Measurements from ENCODE around the gene TCEANC.

The TCEANC gene

GRCh38 chrX:13694359-13694758 is 41.4 kb downstream of the TCEANC start:
- Histone ChIP-seq H3K4me3 (ENCODE audit: low read depth in 1 of 2, low read length in 2 of 2) (no peak overlapping the region), H3K9me3 (ENCODE audit: low read length) (no peaks in the 10 kb centered on the region), H3K4me1 (ENCODE audit: insufficient read depth, low read length) (peaks cover 29% of the 10 kb centered on the region), H3K36me3 (ENCODE audit: insufficient read depth, low read length) (no peaks in the 10 kb centered on the region), H3K27me3 (ENCODE audit: control insufficient read depth in 1 of 2, insufficient read depth in 2 of 2, low read length in 2 of 2) (peaks cover 4 to 10% of the 10 kb centered on the region in 2 donors), H3K27ac (ENCODE audit: low read depth, low read length) (no peak overlapping the region), H3K9ac (ENCODE audit: low read length) (no peak overlapping the region)

- H3K4me3 ChIP-seq (ENCODE audit: low read depth in 1 of 2, low read length in 2 of 2): no peak overlapping the region
- H3K27ac ChIP-seq (ENCODE audit: low read depth, low read length): no peak overlapping the region
- no peak overlapping the region for H3K9ac ChIP-seq (ENCODE audit: low read length)
- no peaks in the 10 kb centered on the region for H3K36me3 ChIP-seq (ENCODE audit: insufficient read depth, low read length)
- H3K4me1 ChIP-seq (ENCODE audit: insufficient read depth, low read length): peaks cover 30% of the 10 kb centered on the region
- H3K9me3 ChIP-seq (ENCODE audit: low read length): no peaks in the 10 kb centered on the region
- H3K27me3 ChIP-seq (ENCODE audit: control insufficient read depth in 1 of 2, insufficient read depth in 2 of 2, low read length in 2 of 2): peaks cover 0 to 10% of the 10 kb centered on the region in 2 donors
These were observed 42.0 kb downstream of the TCEANC start for GRCh38 chrX:13694983-13695382.

GRCh38 chrX:13695601-13696115 is 42.7 kb downstream of the TCEANC start:
- Histone ChIP-seq H3K27ac (ENCODE audit: low read depth, low read length) (no peak overlapping the region), H3K27me3 (ENCODE audit: control insufficient read depth in 1 of 2, insufficient read depth in 2 of 2, low read length in 2 of 2) (peaks cover 0 to 5% of the 10 kb centered on the region in 2 donors)

GRCh38 chrX:13697455-13697854 is 44.5 kb downstream of the TCEANC start:
- H3K9ac ChIP-seq (ENCODE audit: low read length): no peak overlapping the region
- H3K9me3 ChIP-seq (ENCODE audit: low read length): no peaks in the 10 kb centered on the region
- H3K27ac ChIP-seq (ENCODE audit: low read depth, low read length): no peak overlapping the region
- no peaks in the 10 kb centered on the region for H3K36me3 ChIP-seq (ENCODE audit: insufficient read depth, low read length)
- no peak overlapping the region for H3K4me3 ChIP-seq (ENCODE audit: low read depth in 1 of 2, low read length in 2 of 2)
- H3K4me1 ChIP-seq (ENCODE audit: insufficient read depth, low read length): peaks cover 27% of the 10 kb centered on the region
- H3K27me3 ChIP-seq (ENCODE audit: control insufficient read depth in 1 of 2, insufficient read depth in 2 of 2, low read length in 2 of 2): peaks cover 0 to 3% of the 10 kb centered on the region in 2 donors

More at GRCh38 chrX:13695601-13696115, 42.7 kb downstream of the TCEANC start:
- Histone ChIP-seq H3K4me1 (ENCODE audit: insufficient read depth, low read length) (peaks cover 30% of the 10 kb centered on the region), H3K4me3 (ENCODE audit: low read depth in 1 of 2, low read length in 2 of 2) (no peak overlapping the region), H3K9me3 (ENCODE audit: low read length) (no peaks in the 10 kb centered on the region), H3K36me3 (ENCODE audit: insufficient read depth, low read length) (no peaks in the 10 kb centered on the region), H3K9ac (ENCODE audit: low read length) (no peak overlapping the region)

- no peaks in the 10 kb centered on the region for H3K9me3 ChIP-seq (ENCODE audit: low read length)
- no peak overlapping the region for H3K4me3 ChIP-seq (ENCODE audit: low read depth in 1 of 2, low read length in 2 of 2)
- H3K27me3 ChIP-seq (ENCODE audit: control insufficient read depth in 1 of 2, insufficient read depth in 2 of 2, low read length in 2 of 2): no peaks in the 10 kb centered on the region
- H3K36me3 ChIP-seq (ENCODE audit: insufficient read depth, low read length): no peaks in the 10 kb centered on the region
- H3K4me1 ChIP-seq (ENCODE audit: insufficient read depth, low read length): peaks cover 23% of the 10 kb centered on the region
- no peak overlapping the region for H3K27ac ChIP-seq (ENCODE audit: low read depth, low read length)
- no peak overlapping the region for H3K9ac ChIP-seq (ENCODE audit: low read length)
These were observed 45.0 kb downstream of the TCEANC start for GRCh38 chrX:13697976-13698375.

GRCh38 chrX:13698432-13698831 is 45.5 kb downstream of the TCEANC start:
- Histone ChIP-seq H3K27ac (ENCODE audit: low read depth, low read length) (no peak overlapping the region), H3K9me3 (ENCODE audit: low read length) (no peaks in the 10 kb centered on the region), H3K4me3 (ENCODE audit: low read depth in 1 of 2, low read length in 2 of 2) (no peak overlapping the region), H3K36me3 (ENCODE audit: insufficient read depth, low read length) (no peaks in the 10 kb centered on the region), H3K9ac (ENCODE audit: low read length) (no peak overlapping the region), H3K27me3 (ENCODE audit: control insufficient read depth in 1 of 2, insufficient read depth in 2 of 2, low read length in 2 of 2) (no peaks in the 10 kb centered on the region), H3K4me1 (ENCODE audit: insufficient read depth, low read length) (peaks cover 24% of the 10 kb centered on the region)

- no peaks in the 10 kb centered on the region for H3K9me3 ChIP-seq (ENCODE audit: low read length)
- H3K4me3 ChIP-seq (ENCODE audit: low read depth in 1 of 2, low read length in 2 of 2): no peak overlapping the region
- no peaks in the 10 kb centered on the region for H3K27me3 ChIP-seq (ENCODE audit: control insufficient read depth in 1 of 2, insufficient read depth in 2 of 2, low read length in 2 of 2)
- H3K4me1 ChIP-seq (ENCODE audit: insufficient read depth, low read length): peaks cover 16% of the 10 kb centered on the region
- no peak overlapping the region for H3K27ac ChIP-seq (ENCODE audit: low read depth, low read length)
- no peaks in the 10 kb centered on the region for H3K36me3 ChIP-seq (ENCODE audit: insufficient read depth, low read length)
- H3K9ac ChIP-seq (ENCODE audit: low read length): no peak overlapping the region
These were observed 46.4 kb downstream of the TCEANC start for GRCh38 chrX:13699183-13699826.

- no peak overlapping the region for H3K9ac ChIP-seq (ENCODE audit: low read length)
- no peaks in the 10 kb centered on the region for H3K9me3 ChIP-seq (ENCODE audit: low read length)
- no peak overlapping the region for H3K4me3 ChIP-seq (ENCODE audit: low read depth in 1 of 2, low read length in 2 of 2)
- H3K4me1 ChIP-seq (ENCODE audit: insufficient read depth, low read length): peaks cover 12% of the 10 kb centered on the region
- no peaks in the 10 kb centered on the region for H3K36me3 ChIP-seq (ENCODE audit: insufficient read depth, low read length)
- H3K27ac ChIP-seq (ENCODE audit: low read depth, low read length): no peak overlapping the region
- H3K27me3 ChIP-seq (ENCODE audit: control insufficient read depth in 1 of 2, insufficient read depth in 2 of 2, low read length in 2 of 2): no peaks in the 10 kb centered on the region
These were observed 47.4 kb downstream of the TCEANC start for GRCh38 chrX:13700380-13700779.

- H3K9me3 ChIP-seq (ENCODE audit: low read length): no peaks in the 10 kb centered on the region
- H3K36me3 ChIP-seq (ENCODE audit: insufficient read depth, low read length): no peaks in the 10 kb centered on the region
- no peaks in the 10 kb centered on the region for H3K27me3 ChIP-seq (ENCODE audit: control insufficient read depth in 1 of 2, insufficient read depth in 2 of 2, low read length in 2 of 2)
- no peak overlapping the region for H3K27ac ChIP-seq (ENCODE audit: low read depth, low read length)
- H3K4me3 ChIP-seq (ENCODE audit: low read depth in 1 of 2, low read length in 2 of 2): no peak overlapping the region
- no peak overlapping the region for H3K9ac ChIP-seq (ENCODE audit: low read length)
- H3K4me1 ChIP-seq (ENCODE audit: insufficient read depth, low read length): peaks cover 10% of the 10 kb centered on the region
These were observed 49.3 kb downstream of the TCEANC start for GRCh38 chrX:13702111-13702789.

- Histone ChIP-seq H3K4me3 (ENCODE audit: low read depth in 1 of 2, low read length in 2 of 2) (no peak overlapping the region), H3K27ac (ENCODE audit: low read depth, low read length) (no peak overlapping the region), H3K27me3 (ENCODE audit: control insufficient read depth in 1 of 2, insufficient read depth in 2 of 2, low read length in 2 of 2) (no peaks in the 10 kb centered on the region), H3K36me3 (ENCODE audit: insufficient read depth, low read length) (no peaks in the 10 kb centered on the region), H3K9ac (ENCODE audit: low read length) (no peak overlapping the region), H3K9me3 (ENCODE audit: low read length) (no peaks in the 10 kb centered on the region), H3K4me1 (ENCODE audit: insufficient read depth, low read length) (peaks cover 10% of the 10 kb centered on the region)
These were observed 50.2 kb downstream of the TCEANC start for GRCh38 chrX:13703135-13703534.

- no peaks in the 10 kb centered on the region for H3K27me3 ChIP-seq (ENCODE audit: control insufficient read depth in 1 of 2, insufficient read depth in 2 of 2, low read length in 2 of 2)
- H3K4me1 ChIP-seq (ENCODE audit: insufficient read depth, low read length): peaks cover 10% of the 10 kb centered on the region
- H3K27ac ChIP-seq (ENCODE audit: low read depth, low read length): no peak overlapping the region
- H3K4me3 ChIP-seq (ENCODE audit: low read depth in 1 of 2, low read length in 2 of 2): no peak overlapping the region
- H3K9me3 ChIP-seq (ENCODE audit: low read length): no peaks in the 10 kb centered on the region
- H3K36me3 ChIP-seq (ENCODE audit: insufficient read depth, low read length): no peaks in the 10 kb centered on the region
- no peak overlapping the region for H3K9ac ChIP-seq (ENCODE audit: low read length)
These were observed 50.6 kb downstream of the TCEANC start for GRCh38 chrX:13703589-13703988.
